ENCODE measurements around the gene TMEM91. TPM values are rescaled to one million over a fixed set of nuclear protein-coding genes. Genes with fewer than 3 reads are reported as not detected.

TMEM91 gene
- total and polyA plus RNA-seq, 7 donors = 0.88 to 3.1 (median 2.0) TPM

- ATAC-seq (no peak), DNase-seq (peak in 1 of 2 donors; percentile 57)
- peaks cover 49% of the 10 kb centered on the region for H3K4me1 ChIP-seq
- intact Hi-C loops (cut with DNase I) = no loop called here
- 76 to 88% (median 88%) methylated on average over 1 of the region's 1 CpG for WGBS, 3 donors
- H3K27ac ChIP-seq = peak overlapping the region; percentile 72
- no peak for TF ChIP-seq CTCF (IDR thresholded peaks at IDR 0.05)
- no peaks in the 10 kb centered on the region for H3K9me3 ChIP-seq
- no peaks in the 10 kb centered on the region for H3K36me3 ChIP-seq (ENCODE audit: insufficient read depth in 1 of 2, low read depth in 1 of 2)
- H3K4me3 ChIP-seq = no peak overlapping the region
- no peaks in the 10 kb centered on the region for H3K27me3 ChIP-seq (ENCODE audit: insufficient read depth in 3 of 3, low read length in 2 of 3)
Measured at GRCh38 chr19:41328842-41329225, 47.5 kb upstream of the TMEM91 start.

GRCh38 chr19:41330481-41330880, 45.9 kb upstream of the TMEM91 start:
- intact Hi-C loops (cut with DNase I) = no loop called here
- ATAC-seq = no peak
- WGBS, 3 donors = 70 to 85% (median 71%) methylated on average over 3 to 4 of the region's 4 CpGs
- Histone ChIP-seq H3K27ac (no peak overlapping the region), H3K4me1 (peaks cover 32% of the 10 kb centered on the region), H3K9me3 (no peaks in the 10 kb centered on the region), H3K27me3 (ENCODE audit: insufficient read depth in 3 of 3, low read length in 2 of 3) (no peaks in the 10 kb centered on the region), H3K36me3 (ENCODE audit: insufficient read depth in 1 of 2, low read depth in 1 of 2) (no peaks in the 10 kb centered on the region), H3K4me3 (no peak overlapping the region)
- no peak for DNase-seq
- TF ChIP-seq CTCF (IDR thresholded peaks at IDR 0.05) = no peak

- WGBS, 3 donors = 52 to 57% (median 54%) methylated on average over 37 to 47 of the region's 47 CpGs
Measured at GRCh38 chr19:41330946-41331678, 45.2 kb upstream of the TMEM91 start.

GRCh38 chr19:41332000-41332399, 44.3 kb upstream of the TMEM91 start:
- Histone ChIP-seq H3K4me1 (peaks cover 17% of the 10 kb centered on the region), H3K9me3 (no peaks in the 10 kb centered on the region), H3K27me3 (ENCODE audit: insufficient read depth in 3 of 3, low read length in 2 of 3) (no peaks in the 10 kb centered on the region), H3K4me3 (no peak overlapping the region), H3K36me3 (ENCODE audit: insufficient read depth in 1 of 2, low read depth in 1 of 2) (no peaks in the 10 kb centered on the region), H3K27ac (no peak overlapping the region)
- ATAC-seq = no peak
- no peak for DNase-seq
- TF ChIP-seq CTCF (IDR thresholded peaks at IDR 0.05) = no peak
- intact Hi-C loops (cut with DNase I) = no loop called here
- 82 to 86% (median 84%) methylated on average over 16 of the region's 16 CpGs for WGBS, 3 donors

More at GRCh38 chr19:41330946-41331678, 45.2 kb upstream of the TMEM91 start:
- no peak for TF ChIP-seq CTCF (IDR thresholded peaks at IDR 0.05)
- Histone ChIP-seq H3K4me1 (peaks cover 26% of the 10 kb centered on the region), H3K36me3 (ENCODE audit: insufficient read depth in 1 of 2, low read depth in 1 of 2) (no peaks in the 10 kb centered on the region), H3K27ac (no peak overlapping the region), H3K4me3 (no peak overlapping the region), H3K27me3 (ENCODE audit: insufficient read depth in 3 of 3, low read length in 2 of 3) (no peaks in the 10 kb centered on the region), H3K9me3 (no peaks in the 10 kb centered on the region)
- intact Hi-C loops (cut with DNase I) = no loop called here
- DNase-seq (peak in 1 of 2 donors; percentile 51), ATAC-seq (peak in 1 of 4 donors; percentile 21)

GRCh38 chr19:41332468-41332867, 43.9 kb upstream of the TMEM91 start:
- WGBS, 3 donors = 81 to 85% (median 84%) methylated on average over 5 of the region's 5 CpGs
- ATAC-seq (no peak), DNase-seq (no peak)
- Histone ChIP-seq H3K4me3 (no peak overlapping the region), H3K9me3 (no peaks in the 10 kb centered on the region), H3K36me3 (ENCODE audit: insufficient read depth in 1 of 2, low read depth in 1 of 2) (no peaks in the 10 kb centered on the region), H3K27me3 (ENCODE audit: insufficient read depth in 3 of 3, low read length in 2 of 3) (no peaks in the 10 kb centered on the region), H3K27ac (no peak overlapping the region), H3K4me1 (peaks cover 12% of the 10 kb centered on the region)
- intact Hi-C loops (cut with DNase I) = no loop called here
- TF ChIP-seq CTCF (IDR thresholded peaks at IDR 0.05) = no peak
